Measurements from ENCODE around the gene RNASE8. TPM values are rescaled to one million over a fixed set of nuclear protein-coding genes. Genes with fewer than 3 reads are reported as not detected.

Gene RNASE8
- total and polyA plus RNA-seq, 10 of the 15 experiments (the other 5 are each of a cell fraction or from before 2014, with no cell fraction given), result not detected

DNA sequence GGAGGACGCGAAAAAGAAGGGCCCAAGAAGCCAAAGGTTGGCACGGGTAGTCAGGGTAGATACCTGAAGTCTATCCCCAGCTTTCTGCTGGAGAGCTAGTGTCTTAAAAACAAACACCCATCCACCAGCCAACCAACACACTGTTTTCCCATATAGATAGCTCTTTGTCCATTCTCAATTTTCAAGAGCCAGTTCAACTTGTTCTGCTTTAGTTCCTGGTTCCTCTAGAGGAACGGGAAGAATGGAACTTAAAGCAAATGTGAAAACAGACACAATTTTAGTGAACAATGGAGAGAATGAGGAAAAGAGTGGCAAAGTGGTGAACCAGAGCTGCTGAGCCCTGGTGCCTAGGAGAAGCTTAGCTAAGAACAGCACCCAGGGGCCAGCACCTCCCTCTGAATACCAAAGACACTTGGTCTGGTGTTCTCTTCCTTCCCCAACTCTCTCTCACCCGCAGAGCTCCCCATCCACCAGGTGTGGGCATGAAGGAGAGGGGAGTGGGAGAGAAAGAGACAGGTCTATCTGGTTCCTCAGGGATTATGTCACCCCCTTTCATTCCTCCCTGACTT is 36.6 kb upstream of the RNASE8 start (continued):
- no peak for TF ChIP-seq NFIC (IDR thresholded peaks at IDR 0.05; ENCODE audit: low read depth, low read length)
- TF ChIP-seq, protein P1, sequence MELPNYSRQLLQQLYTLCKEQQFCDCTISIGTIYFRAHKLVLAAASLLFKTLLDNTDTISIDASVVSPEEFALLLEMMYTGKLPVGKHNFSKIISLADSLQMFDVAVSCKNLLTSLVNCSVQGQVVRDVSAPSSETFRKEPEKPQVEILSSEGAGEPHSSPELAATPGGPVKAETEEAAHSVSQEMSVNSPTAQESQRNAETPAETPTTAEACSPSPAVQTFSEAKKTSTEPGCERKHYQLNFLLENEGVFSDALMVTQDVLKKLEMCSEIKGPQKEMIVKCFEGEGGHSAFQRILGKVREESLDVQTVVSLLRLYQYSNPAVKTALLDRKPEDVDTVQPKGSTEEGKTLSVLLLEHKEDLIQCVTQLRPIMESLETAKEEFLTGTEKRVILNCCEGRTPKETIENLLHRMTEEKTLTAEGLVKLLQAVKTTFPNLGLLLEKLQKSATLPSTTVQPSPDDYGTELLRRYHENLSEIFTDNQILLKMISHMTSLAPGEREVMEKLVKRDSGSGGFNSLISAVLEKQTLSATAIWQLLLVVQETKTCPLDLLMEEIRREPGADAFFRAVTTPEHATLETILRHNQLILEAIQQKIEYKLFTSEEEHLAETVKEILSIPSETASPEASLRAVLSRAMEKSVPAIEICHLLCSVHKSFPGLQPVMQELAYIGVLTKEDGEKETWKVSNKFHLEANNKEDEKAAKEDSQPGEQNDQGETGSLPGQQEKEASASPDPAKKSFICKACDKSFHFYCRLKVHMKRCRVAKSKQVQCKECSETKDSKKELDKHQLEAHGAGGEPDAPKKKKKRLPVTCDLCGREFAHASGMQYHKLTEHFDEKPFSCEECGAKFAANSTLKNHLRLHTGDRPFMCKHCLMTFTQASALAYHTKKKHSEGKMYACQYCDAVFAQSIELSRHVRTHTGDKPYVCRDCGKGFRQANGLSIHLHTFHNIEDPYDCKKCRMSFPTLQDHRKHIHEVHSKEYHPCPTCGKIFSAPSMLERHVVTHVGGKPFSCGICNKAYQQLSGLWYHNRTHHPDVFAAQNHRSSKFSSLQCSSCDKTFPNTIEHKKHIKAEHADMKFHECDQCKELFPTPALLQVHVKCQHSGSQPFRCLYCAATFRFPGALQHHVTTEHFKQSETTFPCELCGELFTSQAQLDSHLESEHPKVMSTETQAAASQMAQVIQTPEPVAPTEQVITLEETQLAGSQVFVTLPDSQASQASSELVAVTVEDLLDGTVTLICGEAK (IDR thresholded peaks at IDR 0.05; ENCODE audit: borderline replicate concordance), result no peak
- no peak for TF ChIP-seq BCL11A (IDR thresholded peaks at IDR 0.05; ENCODE audit: low read depth, low read length)
- no peak for TF ChIP-seq FOXK2 (IDR thresholded peaks at IDR 0.05)
- TF ChIP-seq POLR2A (IDR thresholded peaks at IDR 0.05; ENCODE audit: low read depth, low read length), result no peak

DNA sequence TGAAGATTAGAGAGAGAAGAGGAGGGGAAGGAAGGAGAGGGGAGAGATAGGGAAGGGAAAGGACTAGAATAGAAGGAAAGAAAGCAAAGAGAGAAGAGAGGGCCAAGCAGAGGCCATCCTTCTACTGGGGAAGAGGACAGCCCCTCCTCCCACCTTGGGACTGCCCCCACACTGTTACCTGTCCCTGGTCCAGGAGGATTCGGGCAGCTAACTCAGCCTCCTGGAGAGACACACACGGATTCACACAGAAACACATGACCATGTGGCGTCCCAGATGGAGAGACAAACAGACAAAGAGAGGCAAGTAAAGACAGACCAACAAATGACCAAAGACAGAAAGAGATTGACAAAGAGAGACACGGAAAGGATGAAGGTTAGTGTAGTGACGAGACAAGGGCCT is 34.9 kb upstream of the RNASE8 start:
- ChIA-PET SMC1A (ENCODE audit: uncharacterized antibody, unreplicated experiment) (interaction anchor here (1.3 kb wide), 1 partner anchor 8 kb away, joined by 4 read pairs; no protein-coding TSS in a partner anchor), CTCF (interaction anchor here (1.4 to 1.9 kb wide), 2 partner anchors 8 to 70 kb away, joined by 3 to 6 read pairs; no protein-coding TSS in a partner anchor), RAD21 (ENCODE audit: unreplicated experiment) (interaction anchor here (1.4 kb wide), 1 partner anchor 82 kb away, joined by 3 read pairs; no protein-coding TSS in a partner anchor), POLR2A (no interaction called here)
- Histone ChIP-seq H2AFZ (ENCODE audit: control insufficient read depth, low read depth, low read length) (no peak overlapping the region), H4K20me1 (ENCODE audit: control insufficient read depth, insufficient read depth) (no peaks in the 10 kb centered on the region), H3K4me2 (ENCODE audit: control insufficient read depth, insufficient read depth) (no peak overlapping the region), H3K9me3 (replicated peaks; ENCODE audit: control insufficient read depth, insufficient read depth, low read length) (no peaks in the 10 kb centered on the region), H3K9ac (ENCODE audit: control insufficient read depth, insufficient read depth, low read length) (no peak overlapping the region), H3K79me2 (ENCODE audit: control insufficient read depth, insufficient read depth, low read length) (no peaks in the 10 kb centered on the region), H3K4me3 (no peak overlapping the region), H3K27ac (ENCODE audit: control insufficient read depth, insufficient read depth) (no peak overlapping the region), H3K36me3 (ENCODE audit: control insufficient read depth in 2 of 2, insufficient read depth in 2 of 2, low read length in 1 of 2) (no peaks in the 10 kb centered on the region), H3K27me3 (replicated peaks in 1 of 2; ENCODE audit: control insufficient read depth in 2 of 2, insufficient read depth in 2 of 2, low read length in 1 of 2) (peaks cover 15 to 21% of the 10 kb centered on the region in 2 experiments), H3K4me1 (ENCODE audit: control insufficient read depth, insufficient read depth, low read length) (peaks cover 4% of the 10 kb centered on the region; the same call in 1 of the 2 replicates)
- no peak for FAIRE-seq
- no TSS peak for BruUV-seq (replicated peaks)
- in situ Hi-C loops (cut with MboI) (no loop called here), intact Hi-C loops (cut with micrococcal nuclease; ENCODE audit: unreplicated experiment) (no loop called here)
- ATAC-seq, result no peak
- WGBS (ENCODE audit: insufficient coverage, insufficient replicate concordance, low lambda C conversion rate, missing lambda C conversion rate), result 27% methylated on average over 5 of the region's 5 CpGs
- no peak for DNase-seq (ENCODE audit: low read depth, low spot score)
- TF ChIP-seq RCOR1 (conservative IDR thresholded peaks at IDR 0.05; ENCODE audit: low read depth, low read length), result no peak
- TF ChIP-seq, protein P2, sequence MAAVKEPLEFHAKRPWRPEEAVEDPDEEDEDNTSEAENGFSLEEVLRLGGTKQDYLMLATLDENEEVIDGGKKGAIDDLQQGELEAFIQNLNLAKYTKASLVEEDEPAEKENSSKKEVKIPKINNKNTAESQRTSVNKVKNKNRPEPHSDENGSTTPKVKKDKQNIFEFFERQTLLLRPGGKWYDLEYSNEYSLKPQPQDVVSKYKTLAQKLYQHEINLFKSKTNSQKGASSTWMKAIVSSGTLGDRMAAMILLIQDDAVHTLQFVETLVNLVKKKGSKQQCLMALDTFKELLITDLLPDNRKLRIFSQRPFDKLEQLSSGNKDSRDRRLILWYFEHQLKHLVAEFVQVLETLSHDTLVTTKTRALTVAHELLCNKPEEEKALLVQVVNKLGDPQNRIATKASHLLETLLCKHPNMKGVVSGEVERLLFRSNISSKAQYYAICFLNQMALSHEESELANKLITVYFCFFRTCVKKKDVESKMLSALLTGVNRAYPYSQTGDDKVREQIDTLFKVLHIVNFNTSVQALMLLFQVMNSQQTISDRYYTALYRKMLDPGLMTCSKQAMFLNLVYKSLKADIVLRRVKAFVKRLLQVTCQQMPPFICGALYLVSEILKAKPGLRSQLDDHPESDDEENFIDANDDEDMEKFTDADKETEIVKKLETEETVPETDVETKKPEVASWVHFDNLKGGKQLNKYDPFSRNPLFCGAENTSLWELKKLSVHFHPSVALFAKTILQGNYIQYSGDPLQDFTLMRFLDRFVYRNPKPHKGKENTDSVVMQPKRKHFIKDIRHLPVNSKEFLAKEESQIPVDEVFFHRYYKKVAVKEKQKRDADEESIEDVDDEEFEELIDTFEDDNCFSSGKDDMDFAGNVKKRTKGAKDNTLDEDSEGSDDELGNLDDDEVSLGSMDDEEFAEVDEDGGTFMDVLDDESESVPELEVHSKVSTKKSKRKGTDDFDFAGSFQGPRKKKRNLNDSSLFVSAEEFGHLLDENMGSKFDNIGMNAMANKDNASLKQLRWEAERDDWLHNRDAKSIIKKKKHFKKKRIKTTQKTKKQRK (IDR thresholded peaks at IDR 0.05; ENCODE audit: low read depth, low read length), result no peak
- no peak for TF ChIP-seq NFXL1 (IDR thresholded peaks at IDR 0.05; ENCODE audit: borderline replicate concordance)
- TF ChIP-seq ZNF274 (IDR thresholded peaks at IDR 0.05; ENCODE audit: insufficient read depth, insufficient read length), result no peak
- no peak for TF ChIP-seq ZNF207 (IDR thresholded peaks at IDR 0.05; ENCODE audit: borderline replicate concordance)
- TF ChIP-seq, protein P3, sequence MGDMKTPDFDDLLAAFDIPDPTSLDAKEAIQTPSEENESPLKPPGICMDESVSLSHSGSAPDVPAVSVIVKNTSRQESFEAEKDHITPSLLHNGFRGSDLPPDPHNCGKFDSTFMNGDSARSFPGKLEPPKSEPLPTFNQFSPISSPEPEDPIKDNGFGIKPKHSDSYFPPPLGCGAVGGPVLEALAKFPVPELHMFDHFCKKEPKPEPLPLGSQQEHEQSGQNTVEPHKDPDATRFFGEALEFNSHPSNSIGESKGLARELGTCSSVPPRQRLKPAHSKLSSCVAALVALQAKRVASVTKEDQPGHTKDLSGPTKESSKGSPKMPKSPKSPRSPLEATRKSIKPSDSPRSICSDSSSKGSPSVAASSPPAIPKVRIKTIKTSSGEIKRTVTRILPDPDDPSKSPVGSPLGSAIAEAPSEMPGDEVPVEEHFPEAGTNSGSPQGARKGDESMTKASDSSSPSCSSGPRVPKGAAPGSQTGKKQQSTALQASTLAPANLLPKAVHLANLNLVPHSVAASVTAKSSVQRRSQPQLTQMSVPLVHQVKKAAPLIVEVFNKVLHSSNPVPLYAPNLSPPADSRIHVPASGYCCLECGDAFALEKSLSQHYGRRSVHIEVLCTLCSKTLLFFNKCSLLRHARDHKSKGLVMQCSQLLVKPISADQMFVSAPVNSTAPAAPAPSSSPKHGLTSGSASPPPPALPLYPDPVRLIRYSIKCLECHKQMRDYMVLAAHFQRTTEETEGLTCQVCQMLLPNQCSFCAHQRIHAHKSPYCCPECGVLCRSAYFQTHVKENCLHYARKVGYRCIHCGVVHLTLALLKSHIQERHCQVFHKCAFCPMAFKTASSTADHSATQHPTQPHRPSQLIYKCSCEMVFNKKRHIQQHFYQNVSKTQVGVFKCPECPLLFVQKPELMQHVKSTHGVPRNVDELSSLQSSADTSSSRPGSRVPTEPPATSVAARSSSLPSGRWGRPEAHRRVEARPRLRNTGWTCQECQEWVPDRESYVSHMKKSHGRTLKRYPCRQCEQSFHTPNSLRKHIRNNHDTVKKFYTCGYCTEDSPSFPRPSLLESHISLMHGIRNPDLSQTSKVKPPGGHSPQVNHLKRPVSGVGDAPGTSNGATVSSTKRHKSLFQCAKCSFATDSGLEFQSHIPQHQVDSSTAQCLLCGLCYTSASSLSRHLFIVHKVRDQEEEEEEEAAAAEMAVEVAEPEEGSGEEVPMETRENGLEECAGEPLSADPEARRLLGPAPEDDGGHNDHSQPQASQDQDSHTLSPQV (IDR thresholded peaks at IDR 0.05), result no peak

All from GM12878 (cell line).